PC-3 (cell line): ENCODE measurements around the gene CTNNA3.

Experiments used
- EZH2 ChIP-seq: fragments of 300-600 bp; sonication (generic); IDR thresholded peaks from one replicate; pipeline ENCODE4 v1.6.1; 2017; ENCODE audit warnings: antibody characterized with exemption, mild to moderate bottlenecking, low read length; ENCODE audit not compliant: unreplicated experiment
- EZH2phosphoT487 ChIP-seq: fragments of 300-600 bp; sonication (generic); IDR thresholded peaks from 2 replicates; pipeline ENCODE4 v1.6.1; 2018; ENCODE audit warnings: mild to moderate bottlenecking, antibody characterized with exemption, low read length, borderline replicate concordance
- TF ChIP-seq, protein P1 (sequence below): fragments of 300-600 bp; sonication (generic); conservative IDR thresholded peaks from 2 replicates; pipeline ENCODE4 v1.5.1; 2017; ENCODE audit warnings: antibody characterized with exemption, low read depth, mild to moderate bottlenecking, low read length

DNA sequence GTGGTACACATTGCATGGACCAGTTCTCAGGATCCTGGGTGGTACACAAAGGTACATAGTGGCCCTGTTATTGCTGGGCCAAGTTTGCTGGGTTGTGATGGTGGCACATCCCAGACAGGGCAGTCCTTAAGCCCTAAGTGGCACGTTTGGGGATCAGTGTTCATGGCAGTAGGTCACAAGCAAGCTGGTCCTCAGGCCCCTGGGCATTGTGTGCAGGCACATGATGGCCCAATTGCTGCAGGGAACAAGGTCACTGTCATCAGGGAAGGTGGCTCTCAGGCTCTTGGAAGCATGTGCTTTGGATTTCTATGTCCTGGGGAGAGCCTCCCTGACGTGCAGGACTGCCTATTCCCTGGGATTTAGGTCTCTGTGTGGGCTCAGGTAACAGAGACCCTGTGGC lies 1182.5 kb downstream of the CTNNA3 start:
- TF ChIP-seq, protein P1, sequence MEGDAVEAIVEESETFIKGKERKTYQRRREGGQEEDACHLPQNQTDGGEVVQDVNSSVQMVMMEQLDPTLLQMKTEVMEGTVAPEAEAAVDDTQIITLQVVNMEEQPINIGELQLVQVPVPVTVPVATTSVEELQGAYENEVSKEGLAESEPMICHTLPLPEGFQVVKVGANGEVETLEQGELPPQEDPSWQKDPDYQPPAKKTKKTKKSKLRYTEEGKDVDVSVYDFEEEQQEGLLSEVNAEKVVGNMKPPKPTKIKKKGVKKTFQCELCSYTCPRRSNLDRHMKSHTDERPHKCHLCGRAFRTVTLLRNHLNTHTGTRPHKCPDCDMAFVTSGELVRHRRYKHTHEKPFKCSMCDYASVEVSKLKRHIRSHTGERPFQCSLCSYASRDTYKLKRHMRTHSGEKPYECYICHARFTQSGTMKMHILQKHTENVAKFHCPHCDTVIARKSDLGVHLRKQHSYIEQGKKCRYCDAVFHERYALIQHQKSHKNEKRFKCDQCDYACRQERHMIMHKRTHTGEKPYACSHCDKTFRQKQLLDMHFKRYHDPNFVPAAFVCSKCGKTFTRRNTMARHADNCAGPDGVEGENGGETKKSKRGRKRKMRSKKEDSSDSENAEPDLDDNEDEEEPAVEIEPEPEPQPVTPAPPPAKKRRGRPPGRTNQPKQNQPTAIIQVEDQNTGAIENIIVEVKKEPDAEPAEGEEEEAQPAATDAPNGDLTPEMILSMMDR: no peak
- TF ChIP-seq EZH2phosphoT487 (no peak), EZH2 (no peak)
